IMR-90 (cell line): ENCODE data around the gene HDAC9. TPM values are rescaled to one million over a fixed set of nuclear protein-coding genes. Genes with fewer than 3 reads are reported as not detected.

Experiments
- ATAC-seq: fragments of 200-7000 bp; cut with Tn5 transposase; 2 replicates; pipeline ENCODE4 v1.9.1; 2020; ENCODE audit warnings: low read depth, mild to moderate bottlenecking, moderate library complexity
- BruUV-seq: library from RNA; stranded (reverse); fragments of 400-500 nt; replicated peaks from 2 replicates; lab custom pipeline; 2021; lab: Mats Ljungman, UMichigan
- CTCF ChIA-PET: fragments of 300-600 bp; formaldehyde crosslinking; extraction: SDS; loops from one replicate; lab custom pipeline; 2021; ENCODE audit warnings: antibody characterized with exemption; lab: Yijun Ruan, JAX
- POLR2A ChIA-PET: fragments of 300-600 bp; sonication (Branson Sonifier 250); formaldehyde crosslinking; loops from one replicate; lab custom pipeline; 2022; ENCODE audit warnings: antibody characterized with exemption; ENCODE audit not compliant: unreplicated experiment; lab: Charles Lee
- DNase-seq: peaks from one replicate; pipeline ENCODE4 v3.0.0; 2013
- H2AFZ ChIP-seq: replicated peaks from 2 replicates; pipeline ENCODE3; 2013; ENCODE audit warnings: low read length, mild to moderate bottlenecking; ENCODE audit not compliant: poor library complexity
- H2AK5ac ChIP-seq: 2 replicates; pipeline ENCODE4 v1.6.1; 2013; ENCODE audit warnings: low read depth, low read length, inconsistent platforms
- H2AK9ac ChIP-seq: replicated peaks from 2 replicates; pipeline ENCODE3; 2013; ENCODE audit warnings: mild to moderate bottlenecking, low read depth, low read length, moderate library complexity; ENCODE audit not compliant: poor library complexity
- H2BK120ac ChIP-seq: 2 replicates; pipeline ENCODE4 v1.6.1; 2013; ENCODE audit warnings: low read depth, low read length, inconsistent platforms
- H2BK15ac ChIP-seq: 3 replicates; pipeline ENCODE4 v1.6.1; 2013; ENCODE audit warnings: low read depth, low read length, inconsistent platforms
- H2BK20ac ChIP-seq: 2 replicates; pipeline ENCODE4 v1.6.1; 2013; ENCODE audit warnings: low read depth, mild to moderate bottlenecking, inconsistent platforms, low read length, moderate library complexity
- H2BK5ac ChIP-seq: 2 replicates; pipeline ENCODE4 v1.6.1; 2013; ENCODE audit warnings: mild to moderate bottlenecking, low read depth, low read length, inconsistent platforms; ENCODE audit not compliant: poor library complexity, severe bottlenecking
- H3K14ac ChIP-seq: replicated peaks from 2 replicates; pipeline ENCODE4 v1.6.1; 2013; ENCODE audit warnings: low read depth, low read length, inconsistent platforms
- H3K18ac ChIP-seq: 2 replicates; pipeline ENCODE4 v1.6.1; 2013; ENCODE audit warnings: low read depth, low read length, control low read depth
- H3K23ac ChIP-seq: 2 replicates; pipeline ENCODE4 v1.6.1; 2013; ENCODE audit warnings: low read depth, low read length, inconsistent platforms
- H3K27ac ChIP-seq: 2 replicates; pipeline ENCODE4 v1.5.1; 2013; ENCODE audit warnings: mild to moderate bottlenecking, control low read depth, low read length; ENCODE audit not compliant: insufficient read depth
- H3K27me3 ChIP-seq: 2 replicates; pipeline ENCODE4 v1.6.1; 2013; ENCODE audit warnings: low read length; ENCODE audit not compliant: control insufficient read depth, insufficient read depth
- H3K36me3 ChIP-seq: 2 replicates; pipeline ENCODE4 v1.6.1; 2013; ENCODE audit warnings: low read length, mixed read lengths; ENCODE audit not compliant: control insufficient read depth, insufficient read depth
- H3K4ac ChIP-seq: 2 replicates; pipeline ENCODE4 v1.6.1; 2013; ENCODE audit warnings: low read depth, low read length, inconsistent platforms
- H3K4me1 ChIP-seq: 2 replicates; pipeline ENCODE4 v1.6.1; 2013; ENCODE audit warnings: low read length, mixed read lengths; ENCODE audit not compliant: control insufficient read depth, insufficient read depth
- H3K4me2 ChIP-seq: 2 replicates; pipeline ENCODE4 v1.6.1; 2013; ENCODE audit warnings: low read depth, mild to moderate bottlenecking, control low read depth, low read length, moderate library complexity
- H3K4me3 ChIP-seq: 2 replicates; pipeline ENCODE4 v1.5.1; 2013; ENCODE audit warnings: low read depth, mild to moderate bottlenecking, control low read depth, low read length, moderate library complexity; ENCODE audit not compliant: insufficient read depth
- H3K56ac ChIP-seq: 2 replicates; pipeline ENCODE4 v1.6.1; 2013; ENCODE audit warnings: low read length, inconsistent platforms; ENCODE audit not compliant: insufficient read depth; ENCODE audit errors: extremely low read depth
- H3K79me1 ChIP-seq, 2 experiments: 2 replicates each; pipeline ENCODE4 v1.6.1; 2013; ENCODE audit warnings: low read length in 2 of 2, inconsistent platforms in 1 of 2, low read depth in 1 of 2
- H3K9ac ChIP-seq: 2 replicates; pipeline ENCODE4 v1.6.1; 2013; ENCODE audit warnings: low read depth, low read length, control low read depth
- H3K9me1 ChIP-seq: 2 replicates; pipeline ENCODE4 v1.6.1; 2013; ENCODE audit warnings: low read length, inconsistent platforms; ENCODE audit not compliant: insufficient read depth
- H3K9me3 ChIP-seq: 2 replicates; pipeline ENCODE4 v1.6.1; 2013; ENCODE audit warnings: low read length; ENCODE audit not compliant: control insufficient read depth, insufficient read depth
- H4K20me1 ChIP-seq: 2 replicates; pipeline ENCODE4 v1.6.1; 2013; ENCODE audit warnings: low read length, inconsistent platforms; ENCODE audit not compliant: insufficient read depth
- H4K5ac ChIP-seq: 2 replicates; pipeline ENCODE4 v1.6.1; 2013; ENCODE audit warnings: mild to moderate bottlenecking, low read depth, low read length, control low read depth
- H4K8ac ChIP-seq, 2 experiments: 2 replicates each; pipeline ENCODE4 v1.6.1; 2013; ENCODE audit warnings: low read depth in 2 of 2, low read length in 2 of 2, control low read depth in 1 of 2, inconsistent platforms in 1 of 2
- H4K91ac ChIP-seq: 2 replicates; pipeline ENCODE4 v1.6.1; 2013; ENCODE audit warnings: low read depth, low read length, inconsistent platforms; ENCODE audit not compliant: insufficient read depth
- BHLHE40 ChIP-seq: fragments of 150-350 bp; IDR thresholded peaks from 2 replicates; pipeline ENCODE4 v1.6.1; 2016; ENCODE audit warnings: mild to moderate bottlenecking, low read depth, low read length
- CEBPB ChIP-seq: IDR thresholded peaks from 2 replicates; pipeline ENCODE4 v1.6.1; 2012; ENCODE audit warnings: low read depth, low read length, improper control_type of control experiment
- CHD1 ChIP-seq: IDR thresholded peaks from 2 replicates; pipeline ENCODE4 v1.6.1; 2012; ENCODE audit warnings: low read depth, low read length, improper control_type of control experiment
- CTCF ChIP-seq: conservative IDR thresholded peaks from 2 replicates; pipeline ENCODE4 v1.5.1; 2012; ENCODE audit warnings: mild to moderate bottlenecking, low read depth, low read length, improper control_type of control experiment
- FOS ChIP-seq: fragments of 150-350 bp; IDR thresholded peaks from 2 replicates; pipeline ENCODE4 v1.6.1; 2016; ENCODE audit warnings: low read depth, low read length
- MAFK ChIP-seq: IDR thresholded peaks from 2 replicates; pipeline ENCODE4 v1.6.1; 2012; ENCODE audit warnings: low read depth, low read length, improper control_type of control experiment
- MAZ ChIP-seq: IDR thresholded peaks from 2 replicates; pipeline ENCODE4 v1.6.1; 2012; ENCODE audit warnings: low read depth, mild to moderate bottlenecking, low read length, improper control_type of control experiment, moderate library complexity, borderline replicate concordance
- MXI1 ChIP-seq: IDR thresholded peaks from 2 replicates; pipeline ENCODE4 v1.6.1; 2012; ENCODE audit warnings: low read depth, mild to moderate bottlenecking, low read length, moderate library complexity, borderline replicate concordance
- NFE2L2 ChIP-seq: fragments of 150-350 bp; IDR thresholded peaks from 2 replicates; pipeline ENCODE4 v1.6.1; 2016; ENCODE audit warnings: low read depth, mild to moderate bottlenecking, low read length
- POLR2A ChIP-seq: IDR thresholded peaks from 2 replicates; pipeline ENCODE4 v1.6.1; 2012; ENCODE audit warnings: mild to moderate bottlenecking, low read depth, low read length
- RAD21 ChIP-seq: IDR thresholded peaks from 2 replicates; pipeline ENCODE4 v1.6.1; 2012; ENCODE audit warnings: low read length, improper control_type of control experiment
- RCOR1 ChIP-seq: IDR thresholded peaks from 2 replicates; pipeline ENCODE4 v1.6.1; 2012; ENCODE audit warnings: mild to moderate bottlenecking, low read length, improper control_type of control experiment; ENCODE audit not compliant: insufficient replicate concordance
- RFX5 ChIP-seq: IDR thresholded peaks from 2 replicates; pipeline ENCODE4 v1.8.0; 2012; ENCODE audit warnings: low read depth, mild to moderate bottlenecking, low read length, moderate library complexity
- SMC3 ChIP-seq: fragments of 150-350 bp; IDR thresholded peaks from 2 replicates; pipeline ENCODE4 v1.6.1; 2016; ENCODE audit warnings: low read depth, mild to moderate bottlenecking, antibody characterized with exemption, low read length, moderate library complexity
- WGBS, 2 experiments: methylation state at CpG; one replicate each; pipeline versions ENCODE4 v1.1.5 to v1.1.7; 2013; ENCODE audit warnings: missing lambda C conversion rate in 2 of 2; ENCODE audit not compliant: insufficient read length in 1 of 2; ENCODE audit errors: extremely low coverage in 2 of 2; 5-methylcytosine and 5-hydroxymethylcytosine counted together
- dilution Hi-C: fragments of 300-500 bp; cut with HindIII; formaldehyde crosslinking; loops from one replicate; pipeline ENCODE4 v1.14.3; 2018; ENCODE audit warnings: low sequenced_read_pairs; ENCODE audit not compliant: unreplicated experiment
- in situ Hi-C: fragments of 300-500 bp; cut with MboI; formaldehyde crosslinking; loops from 3 replicates; pipeline ENCODE4 v1.14.3; 2019; ENCODE audit warnings: low sequenced_read_pairs, inconsistent platforms, mixed read lengths
- intact Hi-C: fragments of 100-400 bp; cut with micrococcal nuclease; formaldehyde crosslinking; loops from 2 replicates; pipeline ENCODE4 v1.10.0; 2022
- polyA plus RNA-seq, 3 experiments: library from polyadenylated mRNA; depleted of rRNA; stranded (reverse); fragments of >200 nt; gene quantifications; 2 replicates each; pipeline ENCODE4 v1.2.3, GENCODE V29; 2012; ENCODE audit warnings: low replicate concordance in 1 of 3
- total RNA-seq: library from RNA; depleted of rRNA; stranded (reverse); fragments of >200 nt; gene quantifications from 2 replicates; pipeline ENCODE4 v1.2.3, GENCODE V29; 2012
- TF ChIP-seq, protein P1 (sequence below): fragments of 150-350 bp; IDR thresholded peaks from 2 replicates; pipeline ENCODE4 v1.6.1; 2017; ENCODE audit warnings: mild to moderate bottlenecking, antibody characterized with exemption, low read length, low read depth
- TF ChIP-seq, protein P2 (sequence below): fragments of 150-350 bp; IDR thresholded peaks from 2 replicates; pipeline ENCODE4 v1.6.1; 2016; ENCODE audit warnings: low read depth, mild to moderate bottlenecking, low read length, moderate library complexity, borderline replicate concordance

The HDAC9 gene
- total and polyA plus RNA-seq, 2 of the 4 experiments (the other 2 are of a cell fraction), result 4.3 to 24.7 TPM

- H4K91ac ChIP-seq, result no peak overlapping the region
- no peaks in the 10 kb centered on the region for H3K9me3 ChIP-seq
- no peak overlapping the region for H3K9ac ChIP-seq
- intact Hi-C loops, result no loop called here
- no peak overlapping the region for H3K18ac ChIP-seq
- H2AFZ ChIP-seq, result no peak overlapping the region
- no peak for ATAC-seq
- no peak overlapping the region for H4K5ac ChIP-seq
- no CpG with 5 or more reads among the region's 2 CpGs for WGBS, 2 experiments
- no peak overlapping the region for H3K4ac ChIP-seq
- H3K9me1 ChIP-seq, result no peaks in the 10 kb centered on the region
- TF ChIP-seq, protein P1, sequence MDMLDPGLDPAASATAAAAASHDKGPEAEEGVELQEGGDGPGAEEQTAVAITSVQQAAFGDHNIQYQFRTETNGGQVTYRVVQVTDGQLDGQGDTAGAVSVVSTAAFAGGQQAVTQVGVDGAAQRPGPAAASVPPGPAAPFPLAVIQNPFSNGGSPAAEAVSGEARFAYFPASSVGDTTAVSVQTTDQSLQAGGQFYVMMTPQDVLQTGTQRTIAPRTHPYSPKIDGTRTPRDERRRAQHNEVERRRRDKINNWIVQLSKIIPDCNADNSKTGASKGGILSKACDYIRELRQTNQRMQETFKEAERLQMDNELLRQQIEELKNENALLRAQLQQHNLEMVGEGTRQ, result no peak
- TF ChIP-seq MAZ (no peak), RAD21 (no peak), NFE2L2 (no peak), RCOR1 (no peak), RFX5 (no peak), CEBPB (no peak), CTCF (no peak), MXI1 (no peak), FOS (no peak), MAFK (no peak), SMC3 (no peak), BHLHE40 (no peak), CHD1 (no peak), POLR2A (no peak)
- TF ChIP-seq, protein P2, sequence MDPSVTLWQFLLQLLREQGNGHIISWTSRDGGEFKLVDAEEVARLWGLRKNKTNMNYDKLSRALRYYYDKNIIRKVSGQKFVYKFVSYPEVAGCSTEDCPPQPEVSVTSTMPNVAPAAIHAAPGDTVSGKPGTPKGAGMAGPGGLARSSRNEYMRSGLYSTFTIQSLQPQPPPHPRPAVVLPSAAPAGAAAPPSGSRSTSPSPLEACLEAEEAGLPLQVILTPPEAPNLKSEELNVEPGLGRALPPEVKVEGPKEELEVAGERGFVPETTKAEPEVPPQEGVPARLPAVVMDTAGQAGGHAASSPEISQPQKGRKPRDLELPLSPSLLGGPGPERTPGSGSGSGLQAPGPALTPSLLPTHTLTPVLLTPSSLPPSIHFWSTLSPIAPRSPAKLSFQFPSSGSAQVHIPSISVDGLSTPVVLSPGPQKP, result no peak
- no peaks in the 10 kb centered on the region for H3K79me1 ChIP-seq
- no peak overlapping the region for H3K4me2 ChIP-seq
- BruUV-seq, result no TSS peak
- no peak overlapping the region for H2BK15ac ChIP-seq
- no peak overlapping the region for H4K8ac ChIP-seq
- H3K56ac ChIP-seq, result no peak overlapping the region
- no peak overlapping the region for H3K14ac ChIP-seq
- no peak overlapping the region for H3K23ac ChIP-seq
- dilution Hi-C loops, result no loop called here
- H3K36me3 ChIP-seq, result no peaks in the 10 kb centered on the region
- H3K27me3 ChIP-seq, result no peaks in the 10 kb centered on the region
- no peak for DNase-seq
- no peak overlapping the region for H3K27ac ChIP-seq
- no peak overlapping the region for H3K4me3 ChIP-seq
- no peak overlapping the region for H2BK120ac ChIP-seq
- ChIA-PET CTCF (no interaction called here), POLR2A (no interaction called here)
- H3K4me1 ChIP-seq, result no peaks in the 10 kb centered on the region
- no peak overlapping the region for H2BK5ac ChIP-seq
- no peak overlapping the region for H2AK9ac ChIP-seq
- H4K20me1 ChIP-seq, result no peaks in the 10 kb centered on the region
- in situ Hi-C loops, result no loop called here
- no peak overlapping the region for H2AK5ac ChIP-seq
- no peak overlapping the region for H2BK20ac ChIP-seq
Observed at GRCh38 chr7:18472161-18472483, 23.4 kb upstream of the HDAC9 start.
